H9 (cell line): Measurements from ENCODE around the gene TFEB. TPM values are rescaled to one million over a fixed set of nuclear protein-coding genes. Genes with fewer than 3 reads are reported as not detected.

Experiments used
- DNase-seq: peaks from one replicate; pipeline ENCODE4 v3.0.0-alpha.2; 2017
- H2AFZ ChIP-seq: one replicate; pipeline ENCODE4 v1.6.1; 2013; ENCODE audit warnings: mild to moderate bottlenecking, low read length, control low read depth, moderate library complexity
- H2AK5ac ChIP-seq: 2 replicates; pipeline ENCODE4 v1.6.1; 2013; ENCODE audit warnings: low read length, control low read depth, mixed read lengths; ENCODE audit not compliant: insufficient read length
- H2BK120ac ChIP-seq: one replicate; pipeline ENCODE4 v1.6.1; 2013; ENCODE audit warnings: low read depth, mild to moderate bottlenecking, low read length, control low read depth, inconsistent platforms; ENCODE audit not compliant: poor library complexity, severe bottlenecking
- H2BK12ac ChIP-seq: 2 replicates; pipeline ENCODE4 v1.6.1; 2013; ENCODE audit warnings: low read length, control low read depth, mixed read lengths, low read depth; ENCODE audit not compliant: insufficient read length
- H2BK15ac ChIP-seq: 2 replicates; pipeline ENCODE4 v1.6.1; 2013; ENCODE audit warnings: low read depth, low read length, control low read depth
- H2BK20ac ChIP-seq: one replicate; pipeline ENCODE4 v1.6.1; 2013; ENCODE audit warnings: low read depth, mild to moderate bottlenecking, low read length, control low read depth, inconsistent platforms; ENCODE audit not compliant: poor library complexity, severe bottlenecking
- H2BK5ac ChIP-seq: 2 replicates; pipeline ENCODE4 v1.6.1; 2013; ENCODE audit warnings: low read length, control low read depth, mixed read lengths; ENCODE audit not compliant: insufficient read length
- H3K14ac ChIP-seq: 2 replicates; pipeline ENCODE4 v1.6.1; 2013; ENCODE audit warnings: low read length, control low read depth; ENCODE audit not compliant: insufficient read depth
- H3K18ac ChIP-seq: 2 replicates; pipeline ENCODE4 v1.6.1; 2013; ENCODE audit warnings: low read depth, mild to moderate bottlenecking, mixed read lengths, low read length, control low read depth; ENCODE audit not compliant: insufficient read length
- H3K23ac ChIP-seq: 2 replicates; pipeline ENCODE4 v1.6.1; 2013; ENCODE audit warnings: low read length, control low read depth, mixed read lengths, low read depth; ENCODE audit not compliant: insufficient read length
- H3K23me2 ChIP-seq: 2 replicates; pipeline ENCODE4 v1.6.1; 2013; ENCODE audit warnings: low read depth, mild to moderate bottlenecking, mixed read lengths, low read length, control low read depth; ENCODE audit not compliant: insufficient read length, poor library complexity, severe bottlenecking
- H3K27ac ChIP-seq: 2 replicates; pipeline ENCODE4 v1.5.1; 2013; ENCODE audit warnings: low read length, control low read depth, mixed read lengths, low read depth; ENCODE audit not compliant: insufficient read length
- H3K27me3 ChIP-seq: 2 replicates; pipeline ENCODE4 v1.6.1; 2013; ENCODE audit warnings: low read length, control low read depth, inconsistent platforms; ENCODE audit not compliant: insufficient read depth
- H3K4ac ChIP-seq: 2 replicates; pipeline ENCODE4 v1.6.1; 2013; ENCODE audit warnings: low read depth, mild to moderate bottlenecking, control low read depth, inconsistent platforms, low read length, moderate library complexity
- H3K4me1 ChIP-seq: 2 replicates; pipeline ENCODE4 v1.6.1; 2013; ENCODE audit warnings: low read length, control low read depth, inconsistent platforms; ENCODE audit not compliant: insufficient read depth
- H3K4me2 ChIP-seq: 2 replicates; pipeline ENCODE4 v1.6.1; 2013; ENCODE audit warnings: low read length, control low read depth, mixed read lengths; ENCODE audit not compliant: insufficient read length, insufficient read depth
- H3K56ac ChIP-seq: 2 replicates; pipeline ENCODE4 v1.6.1; 2013; ENCODE audit warnings: low read depth, mild to moderate bottlenecking, mixed read lengths, low read length, control low read depth; ENCODE audit not compliant: insufficient read length
- H3K79me1 ChIP-seq: 2 replicates; pipeline ENCODE4 v1.6.1; 2013; ENCODE audit warnings: low read depth, mild to moderate bottlenecking, moderate library complexity, low read length, control low read depth, inconsistent platforms; ENCODE audit not compliant: insufficient read depth, poor library complexity, severe bottlenecking
- H3K79me2 ChIP-seq: 2 replicates; pipeline ENCODE4 v1.6.1; 2013; ENCODE audit warnings: low read length, control low read depth, inconsistent platforms; ENCODE audit not compliant: insufficient read depth
- H3K9ac ChIP-seq: 2 replicates; pipeline ENCODE4 v1.6.1; 2013; ENCODE audit warnings: low read length, control low read depth, mixed read lengths; ENCODE audit not compliant: insufficient read length; ENCODE audit errors: extremely low read depth
- H3K9me3 ChIP-seq: one replicate; pipeline ENCODE4 v1.6.1; 2013; ENCODE audit warnings: low read depth, low read length, inconsistent platforms; ENCODE audit not compliant: control insufficient read depth
- H3T11ph ChIP-seq: one replicate; pipeline ENCODE4 v1.6.1; 2013; ENCODE audit warnings: mild to moderate bottlenecking, low read length, control low read depth, inconsistent platforms
- H4K20me1 ChIP-seq: one replicate; pipeline ENCODE4 v1.6.1; 2013; ENCODE audit not compliant: control insufficient read depth, insufficient read length, insufficient read depth
- H4K5ac ChIP-seq: 2 replicates; pipeline ENCODE4 v1.6.1; 2013; ENCODE audit warnings: low read depth, mild to moderate bottlenecking, mixed read lengths, low read length, control low read depth; ENCODE audit not compliant: insufficient read length
- H4K8ac ChIP-seq: replicated peaks from 2 replicates; pipeline ENCODE4 v1.6.1; 2013; ENCODE audit warnings: low read length, control low read depth, mixed read lengths, low read depth; ENCODE audit not compliant: insufficient read length
- H4K91ac ChIP-seq: 2 replicates; pipeline ENCODE4 v1.6.1; 2013; ENCODE audit warnings: low read depth, mild to moderate bottlenecking, moderate library complexity, mixed read lengths, low read length, control low read depth; ENCODE audit not compliant: insufficient read length
- H3K27ac Mint-ChIP-seq, 3 experiments: 2 replicates in 2 of 3; 3 replicates in 1 of 3; pipeline ENCODE4 v1.8.0; 2020 to 2021; ENCODE audit warnings: mixed read lengths in 3 of 3, mild to moderate bottlenecking in 1 of 3, moderate library complexity in 1 of 3
- H3K27me3 Mint-ChIP-seq: 2 replicates; pipeline ENCODE4 v1.8.0; 2021; ENCODE audit warnings: low read depth, mild to moderate bottlenecking, moderate library complexity, mixed read lengths
- H3K36me3 Mint-ChIP-seq, 3 experiments: 2 replicates in 2 of 3; 3 replicates in 1 of 3; pipeline ENCODE4 v1.8.0; 2020 to 2021; ENCODE audit warnings: low read depth in 3 of 3, mixed read lengths in 3 of 3; ENCODE audit not compliant: insufficient read depth in 1 of 3
- H3K4me1 Mint-ChIP-seq, 2 experiments: 2 replicates each; pipeline ENCODE4 v1.8.0; 2020; ENCODE audit warnings: mixed read lengths in 2 of 2
- H3K4me3 Mint-ChIP-seq, 2 experiments: 2 replicates in 1 of 2; 3 replicates in 1 of 2; pipeline ENCODE4 v1.8.0; 2020 to 2021; ENCODE audit warnings: mild to moderate bottlenecking in 2 of 2, mixed read lengths in 2 of 2, moderate library complexity in 1 of 2
- H3K9me3 Mint-ChIP-seq, 2 experiments: 2 replicates in 1 of 2; 3 replicates in 1 of 2; pipeline ENCODE4 v1.8.0; 2020; ENCODE audit warnings: mild to moderate bottlenecking in 2 of 2, mixed read lengths in 2 of 2, moderate library complexity in 1 of 2
- WGBS: extraction: QIAGEN DNeasy Blood & Tissue Kit; methylation state at CpG from one replicate; pipeline ENCODE4 v1.1.7; 2013; ENCODE audit warnings: missing lambda C conversion rate, low lambda C conversion rate, mixed read lengths; ENCODE audit not compliant: insufficient read length; ENCODE audit errors: extremely low coverage; 5-methylcytosine and 5-hydroxymethylcytosine counted together
- total RNA-seq: library from RNA; stranded (reverse); gene quantifications from 2 replicates; pipeline ENCODE4 v1.2.1, GENCODE V29; 2021
- TF ChIP-seq, protein P1 (sequence below): fragments of 200-600 bp; sonication (generic); conservative IDR thresholded peaks from 3 replicates; pipeline ENCODE4 v1.8.0; 2021; ENCODE audit warnings: antibody characterized with exemption, mild to moderate bottlenecking

The TFEB gene
- total RNA-seq, 1 experiment from 2014 or later: 1.2 TPM

DNA sequence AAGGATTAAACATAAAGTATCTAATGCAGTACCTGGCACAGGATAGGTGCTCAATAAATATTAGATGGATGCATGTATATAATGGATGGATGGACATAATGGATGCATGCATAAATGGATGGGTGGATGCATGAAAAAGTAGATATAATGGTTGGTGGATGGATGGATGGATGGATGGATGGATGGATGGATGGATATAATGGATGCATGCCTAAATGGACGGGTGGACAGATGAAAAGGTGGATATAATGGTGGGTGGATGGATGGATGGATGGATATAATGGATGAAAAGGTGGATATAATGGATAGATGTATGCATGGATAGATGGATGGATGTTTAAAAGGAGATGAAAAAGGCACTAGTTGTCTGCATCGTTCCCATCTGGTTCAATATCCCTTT lies 26.0 kb downstream of the TFEB start:
- H3K27me3 Mint-ChIP-seq: peaks cover 13% of the 10 kb centered on the region
- no peak overlapping the region for H3K18ac ChIP-seq
- TF ChIP-seq, protein P1, sequence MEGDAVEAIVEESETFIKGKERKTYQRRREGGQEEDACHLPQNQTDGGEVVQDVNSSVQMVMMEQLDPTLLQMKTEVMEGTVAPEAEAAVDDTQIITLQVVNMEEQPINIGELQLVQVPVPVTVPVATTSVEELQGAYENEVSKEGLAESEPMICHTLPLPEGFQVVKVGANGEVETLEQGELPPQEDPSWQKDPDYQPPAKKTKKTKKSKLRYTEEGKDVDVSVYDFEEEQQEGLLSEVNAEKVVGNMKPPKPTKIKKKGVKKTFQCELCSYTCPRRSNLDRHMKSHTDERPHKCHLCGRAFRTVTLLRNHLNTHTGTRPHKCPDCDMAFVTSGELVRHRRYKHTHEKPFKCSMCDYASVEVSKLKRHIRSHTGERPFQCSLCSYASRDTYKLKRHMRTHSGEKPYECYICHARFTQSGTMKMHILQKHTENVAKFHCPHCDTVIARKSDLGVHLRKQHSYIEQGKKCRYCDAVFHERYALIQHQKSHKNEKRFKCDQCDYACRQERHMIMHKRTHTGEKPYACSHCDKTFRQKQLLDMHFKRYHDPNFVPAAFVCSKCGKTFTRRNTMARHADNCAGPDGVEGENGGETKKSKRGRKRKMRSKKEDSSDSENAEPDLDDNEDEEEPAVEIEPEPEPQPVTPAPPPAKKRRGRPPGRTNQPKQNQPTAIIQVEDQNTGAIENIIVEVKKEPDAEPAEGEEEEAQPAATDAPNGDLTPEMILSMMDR: no peak
- no peaks in the 10 kb centered on the region for H3K9me3 ChIP-seq
- H3K4me1 Mint-ChIP-seq: peaks cover 7 to 13% of the 10 kb centered on the region in 2 experiments
- H3K56ac ChIP-seq: no peak overlapping the region
- H4K5ac ChIP-seq: no peak overlapping the region
- H2BK120ac ChIP-seq: no peak overlapping the region
- no peak overlapping the region for H2AFZ ChIP-seq
- H3K4me1 ChIP-seq: no peaks in the 10 kb centered on the region; the same call in 1 of the 2 replicates
- no peaks in the 10 kb centered on the region for H3K23me2 ChIP-seq
- no peak overlapping the region for H3K4me2 ChIP-seq
- H2BK15ac ChIP-seq: no peak overlapping the region
- no peak overlapping the region for H3K27ac ChIP-seq
- H3K27ac Mint-ChIP-seq: no peak overlapping the region
- 100% methylated on average over 1 of the region's 2 CpGs for WGBS
- H2AK5ac ChIP-seq: no peak overlapping the region
- H3K4ac ChIP-seq: no peak overlapping the region
- no peak overlapping the region for H4K91ac ChIP-seq
- H3K79me1 ChIP-seq: no peaks in the 10 kb centered on the region
- no peak overlapping the region for H3K23ac ChIP-seq
- H3K36me3 Mint-ChIP-seq: no peaks in the 10 kb centered on the region
- no peak for DNase-seq
- H3K27me3 ChIP-seq: no peaks in the 10 kb centered on the region
- H4K8ac ChIP-seq: no peak overlapping the region
- no peak overlapping the region for H3K9ac ChIP-seq
- no peak overlapping the region for H3K4me3 Mint-ChIP-seq
- H2BK12ac ChIP-seq: no peak overlapping the region
- H3K79me2 ChIP-seq: no peaks in the 10 kb centered on the region
- no peak overlapping the region for H2BK5ac ChIP-seq
- no peak overlapping the region for H3K14ac ChIP-seq
- peaks cover 2% of the 10 kb centered on the region for H4K20me1 ChIP-seq
- H2BK20ac ChIP-seq: no peak overlapping the region
- H3K9me3 Mint-ChIP-seq: no peaks in the 10 kb centered on the region
- no peak overlapping the region for H3T11ph ChIP-seq
